GM10266 (cell line): ENCODE measurements around the gene RCVRN.

Source experiments
- DNase-seq: peaks from one replicate; pipeline ENCODE4 v3.0.0; 2012; ENCODE audit errors: extremely low spot score
- CTCF ChIP-seq: IDR thresholded peaks from 2 replicates; pipeline ENCODE4 v1.5.1; 2012; ENCODE audit warnings: mild to moderate bottlenecking, low read depth; ENCODE audit not compliant: control insufficient read depth, insufficient read depth; ENCODE audit errors: missing control alignments

Gene RCVRN

GRCh38 chr17:9934331-9934730 lies 29.3 kb upstream of the RCVRN start:
- TF ChIP-seq CTCF: no peak
- DNase-seq: no peak

GRCh38 chr17:9932491-9932890 lies 27.4 kb upstream of the RCVRN start:
- TF ChIP-seq CTCF: no peak
- DNase-seq: no peak

- no peak for DNase-seq
- no peak for TF ChIP-seq CTCF
Observed at GRCh38 chr17:9931144-9931741, 26.2 kb upstream of the RCVRN start.

- DNase-seq: no peak
- TF ChIP-seq CTCF: no peak
Observed at GRCh38 chr17:9929871-9930270, 24.8 kb upstream of the RCVRN start.

GRCh38 chr17:9928601-9929333 lies 23.7 kb upstream of the RCVRN start:
- DNase-seq: no peak
- TF ChIP-seq CTCF: no peak

- TF ChIP-seq CTCF: no peak
- DNase-seq: no peak
Observed at GRCh38 chr17:9926150-9926804, 21.2 kb upstream of the RCVRN start.

- no peak for TF ChIP-seq CTCF
- no peak for DNase-seq
Observed at GRCh38 chr17:9925457-9925856, 20.4 kb upstream of the RCVRN start.
